GM19452 (cell line): ENCODE results near the gene MYNN.
"Not testable (repeated sequence)": the region's sequence is repeated elsewhere in the genome, so short reads cannot be mapped to it uniquely, and the experiment has no call there.

Experiments
- ATAC-seq: cut with Tn5 transposase; IDR thresholded peaks from one replicate; pipeline ENCODE4 v1.9.1; 2021; ENCODE audit not compliant: unreplicated experiment

The MYNN gene

GRCh38 chr3:169772897-169773816 is at the start of gene MYNN:
MYNN (plus strand) TSS chr3:169773396; CDS start chr3:169774296, 900 bp downstream.
- ATAC-seq = peak; percentile 81

GRCh38 chr3:169731857-169732256 is 41.3 kb upstream of the MYNN start:
- ATAC-seq = not testable (repeated sequence)

GRCh38 chr3:169739067-169739466 is 34.1 kb upstream of the MYNN start:
- no peak for ATAC-seq

- no peak for ATAC-seq
These were observed 28.7 kb upstream of the MYNN start for GRCh38 chr3:169744366-169745054.

- no peak for ATAC-seq
These were observed 26.3 kb upstream of the MYNN start for GRCh38 chr3:169746924-169747323.

- ATAC-seq = no peak
These were observed 24.5 kb upstream of the MYNN start for GRCh38 chr3:169748670-169749069.

GRCh38 chr3:169750665-169751064 is 22.5 kb upstream of the MYNN start:
- ATAC-seq = no peak

- ATAC-seq = no peak
These were observed 21.3 kb upstream of the MYNN start for GRCh38 chr3:169751875-169752274.

GRCh38 chr3:169754711-169755110 is 18.5 kb upstream of the MYNN start:
- no peak for ATAC-seq

GRCh38 chr3:169755488-169755887 is 17.7 kb upstream of the MYNN start:
- no peak for ATAC-seq

- no peak for ATAC-seq
These were observed 14.7 kb upstream of the MYNN start for GRCh38 chr3:169758359-169758994.

- peak; percentile 56 for ATAC-seq
These were observed 13.9 kb upstream of the MYNN start for GRCh38 chr3:169759256-169759655.

- no peak for ATAC-seq
These were observed 12.7 kb upstream of the MYNN start for GRCh38 chr3:169760479-169760878.

GRCh38 chr3:169764312-169764881 is 8.8 kb upstream of the MYNN start:
- ATAC-seq = peak; percentile 38

GRCh38 chr3:169764882-169765612 is 8.1 kb upstream of the MYNN start, which contains the start of gene TERC:
TERC (minus strand) TSS chr3:169765060.
- ATAC-seq = peak; percentile 85

- ATAC-seq = peak; percentile 26
These were observed 3.7 kb upstream of the MYNN start, which contains the start of gene ACTRT3 for GRCh38 chr3:169769287-169770181. ACTRT3 (minus strand) TSS chr3:169769561; CDS start chr3:169769520, 41 bp downstream.

GRCh38 chr3:169771497-169772304 is 1.5 kb upstream of the MYNN start:
- peak; percentile 16 for ATAC-seq

GRCh38 chr3:169772305-169772896 is 795 bp upstream of the MYNN start:
- ATAC-seq = peak; percentile 14
